Measurements from ENCODE around the gene KNDC1. TPM values are rescaled to one million over a fixed set of nuclear protein-coding genes. Genes with fewer than 3 reads are reported as not detected.
"Not testable (repeated sequence)": the region's sequence is repeated elsewhere in the genome, so short reads cannot be mapped to it uniquely, and the experiment has no call there.

KNDC1 gene
- total and polyA plus RNA-seq, 2 donors (not counting 3 experiments of a cell fraction or from before 2014, with no cell fraction given) = not detected

- Histone ChIP-seq H4K20me1 (replicated peaks; ENCODE audit: control insufficient read depth, extremely low read depth, insufficient read depth, low read length) (no peaks in the 10 kb centered on the region), H3K36me3 (ENCODE audit: control insufficient read depth in 2 of 2, extremely low read depth in 1 of 2, insufficient read depth in 2 of 2, low read length in 2 of 2) (no peaks in the 10 kb centered on the region), H3K9me3 (replicated peaks; ENCODE audit: control insufficient read depth, insufficient read depth, low read length) (no peaks in the 10 kb centered on the region), H3K9ac (replicated peaks; ENCODE audit: extremely low read depth, insufficient read depth, low read length) (no peak overlapping the region), H3K27me3 (ENCODE audit: control insufficient read depth in 2 of 2, insufficient read depth in 2 of 2, low read length in 2 of 2) (no peaks in the 10 kb centered on the region), H3K79me2 (ENCODE audit: control insufficient read depth, insufficient read depth, low read length) (no peaks in the 10 kb centered on the region), H3K4me1 (ENCODE audit: control insufficient read depth, extremely low read depth, insufficient read depth, low read length) (no peaks in the 10 kb centered on the region), H3K4me3 (replicated peaks in 1 of 3; ENCODE audit: insufficient read depth in 1 of 3, low read depth in 1 of 3, low read length in 3 of 3) (no peak overlapping the region), H3K9me1 (replicated peaks; ENCODE audit: control insufficient read depth, extremely low read depth, insufficient read depth, low read length) (no peaks in the 10 kb centered on the region), H3K4me2 (ENCODE audit: insufficient read depth, low read length) (no peak overlapping the region), H3K27ac (ENCODE audit: insufficient read depth, low read depth, low read length) (no peak overlapping the region), H2AFZ (ENCODE audit: low read depth, low read length) (no peak overlapping the region)
- dilution Hi-C loops (cut with MboI; ENCODE audit: extremely low pct_ligation_motif_present, low sequenced_read_pairs) (no loop called here), intact Hi-C loops (cut with micrococcal nuclease) (no loop called here)
- FAIRE-seq (no peak), DNase-seq (ENCODE audit: low read depth, low spot score) (no peak)
- BruUV-seq (replicated peaks) = no TSS peak
- CTCF ChIA-PET = no interaction called here
- POLR2A ChIA-PET = no interaction called here
- TF ChIP-seq POLR2A (IDR thresholded peaks at IDR 0.05; ENCODE audit: low read depth, low read length) (no peak), GATA2 (IDR thresholded peaks at IDR 0.05; ENCODE audit: insufficient read depth, insufficient read length, low read depth, low read length) (no peak), FOS (IDR thresholded peaks at IDR 0.05; ENCODE audit: borderline replicate concordance, insufficient read depth, low read length) (no peak), MYC (IDR thresholded peaks at IDR 0.05; ENCODE audit: low read depth, low read length) (no peak), POLR2AphosphoS5 (IDR thresholded peaks at IDR 0.05; ENCODE audit: insufficient read depth, low read depth, low read length) (no peak), EZH2 (IDR thresholded peaks at IDR 0.05; ENCODE audit: borderline replicate concordance, low read depth, low read length, severe bottlenecking) (no peak), MAX (IDR thresholded peaks at IDR 0.05; ENCODE audit: insufficient read depth, insufficient read length) (no peak), JUN (IDR thresholded peaks at IDR 0.05; ENCODE audit: borderline replicate concordance, insufficient read depth, insufficient read length, low read depth) (no peak)
- TF ChIP-seq, protein P1, sequence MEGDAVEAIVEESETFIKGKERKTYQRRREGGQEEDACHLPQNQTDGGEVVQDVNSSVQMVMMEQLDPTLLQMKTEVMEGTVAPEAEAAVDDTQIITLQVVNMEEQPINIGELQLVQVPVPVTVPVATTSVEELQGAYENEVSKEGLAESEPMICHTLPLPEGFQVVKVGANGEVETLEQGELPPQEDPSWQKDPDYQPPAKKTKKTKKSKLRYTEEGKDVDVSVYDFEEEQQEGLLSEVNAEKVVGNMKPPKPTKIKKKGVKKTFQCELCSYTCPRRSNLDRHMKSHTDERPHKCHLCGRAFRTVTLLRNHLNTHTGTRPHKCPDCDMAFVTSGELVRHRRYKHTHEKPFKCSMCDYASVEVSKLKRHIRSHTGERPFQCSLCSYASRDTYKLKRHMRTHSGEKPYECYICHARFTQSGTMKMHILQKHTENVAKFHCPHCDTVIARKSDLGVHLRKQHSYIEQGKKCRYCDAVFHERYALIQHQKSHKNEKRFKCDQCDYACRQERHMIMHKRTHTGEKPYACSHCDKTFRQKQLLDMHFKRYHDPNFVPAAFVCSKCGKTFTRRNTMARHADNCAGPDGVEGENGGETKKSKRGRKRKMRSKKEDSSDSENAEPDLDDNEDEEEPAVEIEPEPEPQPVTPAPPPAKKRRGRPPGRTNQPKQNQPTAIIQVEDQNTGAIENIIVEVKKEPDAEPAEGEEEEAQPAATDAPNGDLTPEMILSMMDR (IDR thresholded peaks at IDR 0.05; ENCODE audit: extremely low read depth in 1 of 2, insufficient read depth in 1 of 2, low read depth in 1 of 2, low read length in 2 of 2) = no peak
These were observed 61.3 kb downstream of the KNDC1 start for GRCh38 chr10:133221331-133221730.

GRCh38 chr10:133221756-133222155, 61.7 kb downstream of the KNDC1 start:
- H3K27ac ChIP-seq (ENCODE audit: insufficient read depth, low read depth, low read length); H3K36me3 ChIP-seq (ENCODE audit: control insufficient read depth in 2 of 2, extremely low read depth in 1 of 2, insufficient read depth in 2 of 2, low read length in 2 of 2); POLR2A ChIA-PET; dilution Hi-C loops (cut with MboI; ENCODE audit: extremely low pct_ligation_motif_present, low sequenced_read_pairs); H3K4me2 ChIP-seq (ENCODE audit: insufficient read depth, low read length); CTCF ChIA-PET; H3K4me3 ChIP-seq (replicated peaks in 1 of 3; ENCODE audit: insufficient read depth in 1 of 3, low read depth in 1 of 3, low read length in 3 of 3); H2AFZ ChIP-seq (ENCODE audit: low read depth, low read length); H3K4me1 ChIP-seq (ENCODE audit: control insufficient read depth, extremely low read depth, insufficient read depth, low read length); DNase-seq (ENCODE audit: low read depth, low spot score); H3K9me3 ChIP-seq (replicated peaks; ENCODE audit: control insufficient read depth, insufficient read depth, low read length); FAIRE-seq; H3K9ac ChIP-seq (replicated peaks; ENCODE audit: extremely low read depth, insufficient read depth, low read length); H3K27me3 ChIP-seq (ENCODE audit: control insufficient read depth in 2 of 2, insufficient read depth in 2 of 2, low read length in 2 of 2); H4K20me1 ChIP-seq (replicated peaks; ENCODE audit: control insufficient read depth, extremely low read depth, insufficient read depth, low read length); H3K79me2 ChIP-seq (ENCODE audit: control insufficient read depth, insufficient read depth, low read length); H3K9me1 ChIP-seq (replicated peaks; ENCODE audit: control insufficient read depth, extremely low read depth, insufficient read depth, low read length); BruUV-seq (replicated peaks); intact Hi-C loops (cut with micrococcal nuclease): not testable (repeated sequence)
